Testis (tissue), 3 donors: ENCODE measurements around the gene ARL4A. TPM values are rescaled to one million over a fixed set of nuclear protein-coding genes. Genes with fewer than 3 reads are reported as not detected.
"Not testable (repeated sequence)": the region's sequence is repeated elsewhere in the genome, so short reads cannot be mapped to it uniquely, and the experiment has no call there.

ENCODE experiments used
- DNase-seq: peaks from one replicate; pipeline ENCODE4 v3.0.0-alpha.2; 2019
- H3K27ac ChIP-seq, 2 donors: fragments of 200-600 bp; sonication (generic); one replicate each; pipeline ENCODE4 v1.5.1; 2019
- H3K27me3 ChIP-seq: fragments of 200-600 bp; sonication (generic); one replicate; pipeline ENCODE4 v1.5.1; 2019
- H3K36me3 ChIP-seq: fragments of 200-600 bp; sonication (generic); one replicate; pipeline ENCODE4 v1.5.1; 2017; ENCODE audit warnings: low read depth; ENCODE audit errors: missing control alignments
- H3K4me1 ChIP-seq: fragments of 200-600 bp; sonication (generic); one replicate; pipeline ENCODE4 v1.5.1; 2019
- H3K4me3 ChIP-seq, 2 donors: fragments of 200-600 bp; sonication (generic); one replicate each; pipeline ENCODE4 v1.5.1; 2017 to 2019
- H3K9me3 ChIP-seq: fragments of 200-600 bp; sonication (generic); one replicate; pipeline ENCODE4 v1.5.1; 2017
- POLR2A ChIP-seq: fragments of 450-650 bp; IDR thresholded peaks from one replicate; pipeline ENCODE4 v1.6.1; 2017; ENCODE audit warnings: antibody characterized with exemption, mild to moderate bottlenecking, moderate library complexity
- WGBS, 2 donors: methylation state at CpG; one replicate each; pipeline ENCODE4 v1.1.5; 2018; 5-methylcytosine and 5-hydroxymethylcytosine counted together
- intact Hi-C: fragments of 100-400 bp; cut with DNase I; formaldehyde crosslinking; loops from one replicate; pipeline ENCODE4 v1.15.1; 2023; ENCODE audit warnings: low total_unique reads
- polyA plus RNA-seq: library from polyadenylated mRNA; stranded (reverse); fragments of 350-450 nt; fragmentation: Illumina TruSeq; extraction: RNeasy Lipid Tissue Mini Kit (QIAGEN cat#74804); gene quantifications from one replicate; pipeline ENCODE4 v1.2.3, GENCODE V29; 2014; ENCODE audit warnings: low read depth, low replicate concordance; ENCODE audit not compliant: insufficient read depth
- total RNA-seq, 2 donors: library from RNA; depleted of rRNA; stranded (reverse); fragments of >200 nt; gene quantifications; one replicate each; pipeline ENCODE4 v1.2.3, GENCODE V29; 2016
- TF ChIP-seq, protein P1 (sequence below), 3 experiments: fragments of 450-650 bp in 2 of 3; fragments of 200-600 bp in 1 of 3; sonication (generic) in 1 of 3; IDR thresholded peaks; one replicate each; pipeline ENCODE4 v1.5.1; 2016 to 2019; ENCODE audit warnings: antibody characterized with exemption in 3 of 3, mild to moderate bottlenecking in 2 of 3, moderate library complexity in 1 of 3

The ARL4A gene
- total and polyA plus RNA-seq, 3 donors from 2014 or later: 60.8 to 344 (median 153) TPM

DNA sequence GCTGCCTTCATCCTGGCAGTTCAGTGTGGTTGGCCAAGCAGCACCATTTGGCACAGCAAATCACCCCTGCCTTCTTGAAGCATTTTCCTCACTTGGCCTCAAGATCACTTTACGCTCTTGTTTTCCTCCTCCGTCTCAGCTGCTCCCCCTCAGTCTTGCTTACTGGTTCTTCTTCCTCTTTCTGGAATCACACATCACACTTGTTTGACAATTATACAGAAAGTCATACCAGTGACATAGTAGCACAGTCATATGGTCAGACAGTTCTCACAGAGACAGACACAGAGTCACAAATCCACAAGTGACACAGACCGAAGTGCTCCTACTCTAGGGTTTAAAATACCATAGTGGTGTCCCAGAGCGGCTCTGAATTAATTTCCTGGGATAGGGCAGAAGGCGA lies 43.8 kb upstream of the ARL4A start:
- 81 to 91% methylated on average over 5 of the region's 5 CpGs for WGBS, 2 donors
- no peak overlapping the region for H3K4me3 ChIP-seq
- no peak for TF ChIP-seq POLR2A
- TF ChIP-seq, protein P1, sequence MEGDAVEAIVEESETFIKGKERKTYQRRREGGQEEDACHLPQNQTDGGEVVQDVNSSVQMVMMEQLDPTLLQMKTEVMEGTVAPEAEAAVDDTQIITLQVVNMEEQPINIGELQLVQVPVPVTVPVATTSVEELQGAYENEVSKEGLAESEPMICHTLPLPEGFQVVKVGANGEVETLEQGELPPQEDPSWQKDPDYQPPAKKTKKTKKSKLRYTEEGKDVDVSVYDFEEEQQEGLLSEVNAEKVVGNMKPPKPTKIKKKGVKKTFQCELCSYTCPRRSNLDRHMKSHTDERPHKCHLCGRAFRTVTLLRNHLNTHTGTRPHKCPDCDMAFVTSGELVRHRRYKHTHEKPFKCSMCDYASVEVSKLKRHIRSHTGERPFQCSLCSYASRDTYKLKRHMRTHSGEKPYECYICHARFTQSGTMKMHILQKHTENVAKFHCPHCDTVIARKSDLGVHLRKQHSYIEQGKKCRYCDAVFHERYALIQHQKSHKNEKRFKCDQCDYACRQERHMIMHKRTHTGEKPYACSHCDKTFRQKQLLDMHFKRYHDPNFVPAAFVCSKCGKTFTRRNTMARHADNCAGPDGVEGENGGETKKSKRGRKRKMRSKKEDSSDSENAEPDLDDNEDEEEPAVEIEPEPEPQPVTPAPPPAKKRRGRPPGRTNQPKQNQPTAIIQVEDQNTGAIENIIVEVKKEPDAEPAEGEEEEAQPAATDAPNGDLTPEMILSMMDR (IDR thresholded peaks at IDR 0.05): no peak
- no peaks in the 10 kb centered on the region for H3K27me3 ChIP-seq
- H3K36me3 ChIP-seq: no peaks in the 10 kb centered on the region
- intact Hi-C loops: no loop called here
- H3K27ac ChIP-seq: no peak overlapping the region
- H3K9me3 ChIP-seq: no peaks in the 10 kb centered on the region
- DNase-seq: no peak
- no peaks in the 10 kb centered on the region for H3K4me1 ChIP-seq

DNA sequence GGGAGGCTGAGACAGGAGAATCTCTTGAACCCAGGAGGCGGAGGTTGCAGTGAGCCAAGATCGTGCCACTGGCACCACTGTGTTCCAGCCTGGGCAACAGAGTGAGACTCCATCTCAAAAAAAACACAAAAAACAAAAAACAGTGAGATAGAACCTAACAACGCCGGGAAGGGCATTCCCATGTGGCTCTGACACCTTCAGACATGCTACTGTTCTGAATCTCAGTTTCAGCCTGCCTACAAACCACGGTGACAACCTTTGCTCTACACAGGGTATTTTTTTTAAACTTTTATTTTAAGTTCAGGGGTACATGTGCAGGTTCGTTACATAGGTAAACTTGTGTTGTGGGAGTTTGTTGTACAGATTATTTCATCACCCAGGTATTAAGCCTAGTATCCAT lies 42.2 kb upstream of the ARL4A start:
- 79 to 88% methylated on average over 6 of the region's 6 CpGs for WGBS, 2 donors

DNA sequence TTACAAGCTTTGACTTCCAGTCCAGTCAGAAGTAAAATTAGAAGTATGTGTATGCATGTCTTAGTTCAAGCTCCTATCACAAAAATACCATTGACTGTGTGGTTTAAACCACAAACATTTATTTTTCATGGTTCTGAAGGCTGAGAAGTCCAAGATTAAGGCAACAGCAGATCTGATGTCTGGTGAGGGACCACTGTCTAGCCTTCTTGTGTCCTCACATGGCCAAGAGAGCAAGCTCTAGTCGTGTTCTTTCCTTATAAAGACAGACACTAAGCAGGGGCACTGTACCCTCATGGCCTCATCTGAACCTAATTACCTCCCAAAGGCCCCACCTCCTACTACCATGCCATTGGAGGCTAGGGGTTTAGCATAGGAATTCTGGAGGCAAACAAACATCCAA lies 41.3 kb upstream of the ARL4A start:
- intact Hi-C loops: no loop called here
- H3K36me3 ChIP-seq: no peaks in the 10 kb centered on the region
- H3K27ac ChIP-seq: no peak overlapping the region
- H3K4me1 ChIP-seq: no peaks in the 10 kb centered on the region
- no peak for DNase-seq
- H3K9me3 ChIP-seq: no peaks in the 10 kb centered on the region
- TF ChIP-seq POLR2A: no peak
- TF ChIP-seq, protein P1 (IDR thresholded peaks at IDR 0.05): no peak
- 62 to 84% methylated on average over 1 of the region's 1 CpG for WGBS, 2 donors
- H3K27me3 ChIP-seq: no peaks in the 10 kb centered on the region
- no peak overlapping the region for H3K4me3 ChIP-seq

More for the DNA sequence above, 42.2 kb upstream of the ARL4A start:
- H3K9me3 ChIP-seq, H3K4me3 ChIP-seq, DNase-seq, intact Hi-C loops, H3K36me3 ChIP-seq, H3K4me1 ChIP-seq, H3K27me3 ChIP-seq, H3K27ac ChIP-seq: not testable (repeated sequence)

DNA sequence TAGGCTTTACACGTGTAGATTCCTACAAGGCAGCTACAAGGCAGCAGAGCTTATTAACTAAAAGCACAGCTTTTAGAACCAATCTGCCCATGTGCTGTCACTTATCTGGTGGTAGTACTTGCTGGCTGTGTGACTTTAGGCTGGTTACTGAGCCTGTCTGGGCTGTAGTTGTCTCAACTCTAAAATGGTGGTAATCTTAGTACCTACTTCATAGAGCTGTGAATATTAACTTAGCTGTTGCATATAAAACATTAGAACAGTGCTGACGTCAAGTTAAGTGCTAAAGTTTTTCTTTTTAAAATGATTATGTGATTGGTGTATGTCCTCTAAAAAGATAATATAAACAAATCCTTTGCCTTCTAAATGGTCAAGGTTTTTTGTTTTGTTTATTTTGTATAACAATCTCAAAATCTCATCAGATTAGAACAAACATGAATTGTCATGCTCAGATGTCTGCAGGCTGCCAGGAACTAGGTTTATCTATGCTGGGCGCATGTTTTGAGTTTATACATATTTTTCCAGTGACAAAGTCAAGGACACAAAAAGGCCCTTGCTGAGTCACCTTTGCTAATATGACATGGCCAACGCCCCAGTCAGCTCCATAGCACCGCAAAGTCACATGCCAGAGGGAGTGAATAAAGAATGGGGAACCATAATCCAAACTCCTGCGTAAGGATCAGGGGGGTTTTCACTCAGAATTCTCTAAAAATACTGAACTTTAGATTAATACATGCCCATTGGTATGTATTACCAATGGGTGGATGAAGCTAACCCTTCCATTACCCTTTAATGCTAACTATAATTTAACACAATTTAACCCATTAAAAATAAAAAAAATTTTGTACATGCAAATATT lies 39.8 kb upstream of the ARL4A start:
- 81 to 85% methylated on average over 6 of the region's 6 CpGs for WGBS, 2 donors
- H3K27ac ChIP-seq: no peak overlapping the region
- H3K27me3 ChIP-seq: no peaks in the 10 kb centered on the region
- no peaks in the 10 kb centered on the region for H3K36me3 ChIP-seq
- no peak overlapping the region for H3K4me3 ChIP-seq
- no peaks in the 10 kb centered on the region for H3K4me1 ChIP-seq
- DNase-seq: no peak
- H3K9me3 ChIP-seq: no peaks in the 10 kb centered on the region
- intact Hi-C loops: no loop called here
- TF ChIP-seq, protein P1 (IDR thresholded peaks at IDR 0.05): no peak
- TF ChIP-seq POLR2A: no peak

DNA sequence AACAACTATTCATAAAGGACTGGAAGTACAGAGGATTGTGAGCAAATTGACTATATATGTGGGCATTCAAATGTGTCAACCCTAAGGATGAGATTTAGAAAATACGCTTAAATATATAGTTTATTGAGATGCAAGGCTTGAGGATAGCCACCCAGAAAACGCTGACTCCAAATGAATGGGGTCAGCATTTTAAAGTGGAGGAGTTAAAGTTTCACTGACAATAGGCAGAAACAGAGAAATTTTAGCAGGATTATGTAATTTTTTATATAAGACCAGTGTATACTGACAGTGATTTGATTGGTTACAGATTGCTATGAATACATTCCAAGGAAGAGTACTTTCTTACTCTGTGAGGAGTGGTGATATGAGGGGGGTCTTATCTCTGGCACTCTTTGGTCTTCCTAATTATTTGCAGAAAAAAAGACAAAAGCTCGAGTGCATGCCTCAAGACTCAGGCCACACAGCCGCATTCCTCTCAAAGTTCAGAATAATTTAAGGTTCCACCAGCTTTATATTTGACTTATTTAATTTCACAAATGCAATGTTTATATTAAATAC lies 38.6 kb upstream of the ARL4A start:
- TF ChIP-seq, protein P1 (IDR thresholded peaks at IDR 0.05): no peak
- TF ChIP-seq POLR2A: no peak
- Histone ChIP-seq H3K4me1 (no peaks in the 10 kb centered on the region), H3K36me3 (no peaks in the 10 kb centered on the region), H3K27me3 (no peaks in the 10 kb centered on the region), H3K4me3 (no peak overlapping the region), H3K27ac (no peak overlapping the region), H3K9me3 (no peaks in the 10 kb centered on the region)
- DNase-seq: no peak
- intact Hi-C loops: no loop called here
- WGBS, 2 donors: 75 to 78% methylated on average over 4 of the region's 4 CpGs
